GM23248 (cell line): ENCODE data around the gene RILP.

Experiments used
- EZH2 ChIP-seq: fragments of 200-600 bp; sonication (generic); IDR thresholded peaks from 2 replicates; pipeline ENCODE4 v1.6.1; 2018; ENCODE audit warnings: antibody characterized with exemption, mild to moderate bottlenecking; ENCODE audit not compliant: insufficient read depth, poor library complexity, severe bottlenecking
- EZH2phosphoT487 ChIP-seq: fragments of 200-600 bp; sonication (generic); IDR thresholded peaks from 2 replicates; pipeline ENCODE4 v1.6.1; 2018; ENCODE audit warnings: antibody characterized with exemption, moderate library complexity, mild to moderate bottlenecking, low read depth; ENCODE audit not compliant: insufficient read depth

GRCh38 chr17:1635675-1636465, 13.8 kb downstream of the RILP start:
- TF ChIP-seq EZH2phosphoT487: no peak
- no peak for TF ChIP-seq EZH2
